Brain pericyte (primary cell): Measurements from ENCODE around the gene MISP.
"Not testable (repeated sequence)": the region's sequence is repeated elsewhere in the genome, so short reads cannot be mapped to it uniquely, and the experiment has no call there.

Experiments
- DNase-seq: peaks from one replicate; pipeline ENCODE4 v3.0.0-alpha.2; 2012; ENCODE audit warnings: low read depth, low spot score

Gene MISP

DNA sequence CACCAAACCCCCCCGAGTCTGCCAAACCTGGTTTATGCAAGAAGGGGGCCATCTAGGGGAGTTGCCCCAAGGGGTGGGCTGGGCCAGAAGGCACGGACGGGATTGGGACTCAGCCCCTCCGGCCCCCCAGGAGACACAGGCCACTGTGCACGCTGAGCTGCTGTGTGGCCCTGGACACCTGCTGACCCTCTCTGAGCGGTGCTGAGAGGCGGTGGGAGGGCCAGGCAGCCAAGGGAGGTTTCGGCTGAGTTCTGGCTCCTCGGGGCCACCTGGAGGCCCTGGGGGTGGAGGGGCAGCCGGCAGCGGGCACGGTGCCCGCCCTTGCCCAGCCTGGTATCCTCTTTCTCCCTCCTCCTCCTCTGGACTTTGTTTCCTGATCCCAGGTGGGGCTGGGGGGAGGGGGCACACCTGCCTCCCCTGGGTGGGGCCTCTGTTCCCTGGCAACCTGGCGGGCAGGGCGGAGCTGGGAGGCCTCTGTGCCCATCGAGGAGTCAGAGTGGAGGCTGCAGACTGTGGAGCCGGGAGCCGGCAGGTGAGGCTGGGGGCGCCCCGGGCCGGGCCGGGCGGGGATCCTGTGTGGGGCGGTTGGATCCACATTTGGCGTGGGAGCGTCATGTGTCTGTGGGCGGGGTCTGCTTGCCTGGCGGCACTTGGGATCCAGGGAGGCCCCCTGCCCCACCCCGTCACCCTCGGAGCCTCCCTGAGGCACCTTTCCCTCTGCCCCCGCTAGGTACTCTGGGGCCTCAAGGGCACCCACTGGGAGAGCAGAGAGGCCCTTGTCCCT, at the start of gene MISP:
Gene MISP, plus strand, starts transcription at position 473 of the 784 bp plus-strand sequence. CDS start 5,835 bp downstream, outside the sequence.
- no peak for DNase-seq

GRCh38 chr19:702847-703246, 48.1 kb upstream of the MISP start:
- DNase-seq: not testable (repeated sequence)

DNA sequence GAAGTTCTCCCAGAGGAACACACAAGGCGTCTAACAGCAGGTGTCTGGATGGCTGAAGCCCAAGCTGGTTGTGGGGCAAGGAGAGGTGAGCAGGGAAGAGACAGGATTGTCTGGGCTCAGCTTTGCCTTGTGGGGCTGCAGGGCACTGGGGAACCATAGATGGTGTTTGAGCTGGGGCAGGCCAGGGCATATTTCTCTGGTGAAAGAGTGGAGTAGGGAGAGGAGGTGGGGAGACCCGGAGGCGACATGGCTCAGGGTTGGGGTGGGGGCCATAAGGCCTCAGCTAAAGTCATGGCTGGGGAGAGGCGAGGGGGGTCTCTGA, 47.6 kb upstream of the MISP start:
- no peak for DNase-seq

GRCh38 chr19:703651-704446, 47.1 kb upstream of the MISP start:
- DNase-seq: no peak

DNA sequence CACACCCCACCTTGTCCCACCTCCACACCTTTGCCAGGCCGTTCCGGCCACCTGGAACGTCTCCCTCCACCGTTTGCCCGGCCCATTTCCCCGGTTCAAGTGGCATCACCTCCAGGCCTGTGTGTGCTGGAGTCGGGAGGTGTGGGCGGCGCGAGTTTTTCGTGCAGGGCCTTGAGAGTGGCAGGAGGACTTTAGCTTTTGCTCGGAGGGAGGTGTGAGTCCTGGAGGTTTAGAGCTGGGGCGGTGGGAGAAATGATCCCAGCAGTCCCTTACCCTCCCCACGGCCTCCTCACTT, 46.5 kb upstream of the MISP start:
- no peak for DNase-seq

DNA sequence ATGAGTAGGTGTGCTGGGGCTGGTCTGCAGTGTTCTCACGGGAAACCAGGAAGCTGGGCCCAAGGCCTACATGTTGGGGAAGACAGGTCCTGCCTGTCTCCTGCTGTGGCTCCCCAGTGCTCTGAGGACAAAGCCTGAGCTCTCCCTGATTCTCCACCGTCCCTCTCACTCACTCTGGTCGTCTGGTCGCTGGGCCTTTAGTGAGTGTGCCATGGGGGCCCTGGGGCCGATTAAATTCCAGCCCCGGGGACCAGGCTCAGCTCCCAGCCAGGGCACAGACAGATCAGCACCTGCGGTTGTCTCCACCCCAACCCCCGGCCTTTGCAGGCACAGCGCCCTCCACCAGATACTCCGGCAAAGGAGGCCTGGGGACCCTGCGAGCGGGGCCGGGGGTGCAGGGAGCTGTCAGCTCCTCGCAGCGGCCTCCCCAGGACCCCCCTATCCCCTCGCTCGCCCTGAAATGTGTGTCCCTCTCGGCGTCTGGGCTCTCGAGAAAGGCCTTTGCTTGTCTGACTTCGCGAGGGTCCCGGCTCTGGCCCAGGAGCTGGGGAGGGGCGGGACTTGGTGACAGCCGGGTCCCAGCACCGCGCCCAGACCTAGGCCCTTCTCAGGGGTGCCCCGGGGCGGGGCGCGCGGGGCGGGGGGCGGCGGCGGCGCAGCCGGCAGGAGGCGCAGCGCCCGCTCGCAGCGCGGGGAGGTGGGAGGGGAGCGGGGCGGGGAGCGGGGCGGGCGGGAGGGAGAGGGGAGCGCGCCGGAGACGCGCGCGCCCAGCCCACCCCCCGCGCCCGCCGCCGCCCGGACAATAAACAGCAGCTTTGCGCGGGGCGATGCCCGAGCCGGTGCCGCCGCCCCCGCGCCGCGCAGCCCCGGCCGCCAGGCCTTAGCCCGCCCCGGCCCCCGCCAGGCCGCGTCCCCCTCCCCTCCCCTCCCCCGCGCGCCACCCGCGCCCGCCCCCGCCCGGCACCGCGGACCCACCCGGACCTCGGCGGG, 42.5 kb upstream of the MISP start, which contains the start of gene PALM:
Gene PALM, plus strand, starts transcription at position 782 of the 990 bp plus-strand sequence. CDS start 212 bp downstream, outside the sequence.
- DNase-seq: no peak

DNA sequence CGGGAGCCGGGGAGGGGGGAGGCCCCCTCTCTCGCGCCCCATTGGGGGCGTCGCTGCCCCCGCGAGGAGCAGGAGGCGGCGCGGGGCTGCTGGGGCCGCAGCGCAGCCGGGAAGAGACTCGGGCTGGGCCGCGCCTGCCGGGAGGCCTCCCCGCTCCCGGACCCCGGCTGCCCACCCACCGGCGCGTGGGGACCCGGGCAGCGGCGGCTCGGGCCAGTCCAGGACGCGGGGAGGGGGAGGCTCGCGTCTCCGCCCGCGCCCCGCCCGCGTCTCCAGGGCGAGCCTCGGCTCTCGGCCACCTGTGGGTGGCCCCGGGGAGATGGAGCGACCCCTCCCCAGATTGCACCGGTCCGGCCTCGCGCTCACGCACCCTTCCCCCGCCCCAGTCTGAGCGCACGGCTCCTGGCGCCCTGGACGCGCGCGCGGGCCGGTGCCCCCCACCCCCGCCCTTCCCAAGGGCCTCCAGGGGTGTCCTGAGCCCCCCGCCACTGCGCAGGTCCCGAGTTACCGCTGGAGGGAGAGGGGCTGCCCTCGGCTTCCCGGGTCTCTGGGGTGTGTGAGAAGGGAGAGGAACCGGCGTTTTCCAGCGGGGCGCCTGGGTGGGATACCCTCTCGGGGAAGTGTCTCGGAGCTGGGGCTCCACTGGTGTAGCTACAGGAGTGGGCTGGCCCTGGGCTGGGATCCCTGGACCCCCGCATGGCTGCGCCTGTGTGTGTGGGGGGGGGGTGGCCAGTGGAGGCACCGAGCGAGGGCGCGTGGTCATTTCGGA, 41.5 kb upstream of the MISP start:
- no peak for DNase-seq

GRCh38 chr19:709965-710571, 40.8 kb upstream of the MISP start:
- DNase-seq: no peak

GRCh38 chr19:710767-711166, 40.1 kb upstream of the MISP start:
- no peak for DNase-seq

DNA sequence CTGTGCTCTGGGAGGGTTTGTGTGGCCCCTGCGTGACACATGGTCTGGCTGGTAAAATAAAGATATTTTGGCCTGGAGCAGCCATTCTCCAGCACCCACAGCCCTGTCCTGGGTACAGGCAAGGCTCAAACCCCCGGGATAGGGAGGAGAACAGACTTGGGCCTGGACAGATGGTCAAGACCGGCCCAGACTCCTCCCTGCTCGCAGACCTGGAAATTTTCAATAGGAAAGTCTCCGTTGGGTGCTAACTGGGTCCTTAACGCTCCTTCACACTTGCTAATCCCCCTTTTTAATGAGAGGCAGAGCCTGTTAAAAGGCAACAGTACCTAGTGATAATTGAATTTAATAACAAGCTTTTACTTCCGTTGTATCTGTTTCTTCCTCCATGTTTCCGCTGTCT, 39.7 kb upstream of the MISP start:
- DNase-seq: no peak

DNA sequence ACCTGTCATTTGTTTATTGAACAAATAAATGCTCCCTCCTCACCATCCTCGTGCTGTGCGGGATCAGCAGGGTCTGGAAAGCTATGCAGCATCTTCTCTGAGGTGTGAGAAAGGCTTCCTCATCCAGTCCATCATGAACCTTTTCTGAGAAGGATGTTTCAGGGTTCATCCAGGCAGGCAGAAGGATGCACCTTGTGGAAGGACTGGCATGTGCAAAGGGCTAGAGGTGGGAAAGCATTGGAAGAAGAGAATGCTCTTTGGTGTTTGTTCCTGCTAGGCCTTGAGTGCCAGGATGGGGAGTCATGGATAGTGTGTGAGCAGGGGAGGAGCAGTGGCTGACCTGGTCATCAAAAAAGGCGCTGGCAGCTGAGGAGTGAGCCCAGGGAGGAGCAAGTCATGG, 35.6 kb upstream of the MISP start:
- DNase-seq: no peak

- no peak for DNase-seq
These were observed 32.5 kb upstream of the MISP start for GRCh38 chr19:718251-718951.

DNA sequence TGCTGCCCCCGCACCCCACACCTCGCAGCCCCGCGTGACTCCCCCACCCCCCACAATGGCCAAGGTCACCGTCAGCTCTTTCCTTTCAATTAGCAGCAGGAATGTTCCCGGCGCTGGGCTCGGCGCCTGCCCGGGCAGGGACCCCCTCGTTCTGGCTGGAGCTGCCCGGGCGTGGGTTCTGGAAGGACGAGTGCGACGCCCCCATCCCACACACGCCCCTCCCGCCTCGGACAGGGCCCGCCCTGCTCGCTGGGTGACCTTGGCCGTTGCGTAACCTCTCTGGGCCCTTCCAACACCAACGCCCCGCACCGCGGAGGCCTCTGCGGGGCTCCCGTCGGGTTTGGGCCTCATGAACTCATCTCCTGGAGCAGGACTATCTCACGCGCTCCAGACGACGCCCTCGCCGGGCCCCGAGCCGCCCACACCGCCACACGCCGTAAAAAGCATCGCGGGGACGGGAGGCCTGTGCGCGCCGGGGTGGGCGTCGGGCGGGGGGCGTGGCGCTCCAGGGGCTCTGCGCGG, 31.9 kb upstream of the MISP start:
- DNase-seq: no peak

DNA sequence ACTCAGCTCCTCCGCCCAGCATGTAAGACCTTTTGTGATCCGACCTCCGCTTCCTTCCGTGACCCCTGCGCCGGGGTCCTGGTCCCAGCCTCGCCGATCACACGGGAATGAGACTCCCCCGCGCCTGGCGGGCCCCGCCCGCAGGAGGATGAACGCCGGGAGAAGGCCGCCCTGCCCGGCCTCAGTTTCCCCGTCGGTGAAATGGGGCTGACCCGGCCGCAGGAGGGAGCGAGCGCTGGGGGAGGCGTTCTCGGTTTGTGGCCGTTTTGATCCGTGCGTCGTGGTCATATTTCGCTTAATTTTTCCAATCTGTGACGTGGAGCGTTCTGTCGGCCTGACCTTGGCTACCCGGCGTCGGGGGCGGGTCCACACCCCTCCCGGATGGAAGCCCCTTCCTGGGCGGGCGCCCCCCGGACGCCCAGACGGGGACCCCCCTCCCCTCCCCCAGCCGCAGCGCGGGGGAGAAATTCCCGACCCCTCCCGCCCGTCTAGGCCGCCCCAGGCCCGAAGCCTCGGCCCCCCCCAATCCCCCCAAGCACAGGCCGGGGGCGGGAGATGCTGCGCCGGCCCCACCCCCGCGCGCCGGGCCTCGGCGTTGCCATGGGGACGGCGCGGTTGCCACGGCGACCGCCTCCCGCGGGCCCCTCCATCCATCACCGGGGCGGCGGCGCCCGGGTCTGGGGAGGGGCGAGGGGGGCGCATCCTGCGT, 31.1 kb upstream of the MISP start:
- DNase-seq: no peak

DNA sequence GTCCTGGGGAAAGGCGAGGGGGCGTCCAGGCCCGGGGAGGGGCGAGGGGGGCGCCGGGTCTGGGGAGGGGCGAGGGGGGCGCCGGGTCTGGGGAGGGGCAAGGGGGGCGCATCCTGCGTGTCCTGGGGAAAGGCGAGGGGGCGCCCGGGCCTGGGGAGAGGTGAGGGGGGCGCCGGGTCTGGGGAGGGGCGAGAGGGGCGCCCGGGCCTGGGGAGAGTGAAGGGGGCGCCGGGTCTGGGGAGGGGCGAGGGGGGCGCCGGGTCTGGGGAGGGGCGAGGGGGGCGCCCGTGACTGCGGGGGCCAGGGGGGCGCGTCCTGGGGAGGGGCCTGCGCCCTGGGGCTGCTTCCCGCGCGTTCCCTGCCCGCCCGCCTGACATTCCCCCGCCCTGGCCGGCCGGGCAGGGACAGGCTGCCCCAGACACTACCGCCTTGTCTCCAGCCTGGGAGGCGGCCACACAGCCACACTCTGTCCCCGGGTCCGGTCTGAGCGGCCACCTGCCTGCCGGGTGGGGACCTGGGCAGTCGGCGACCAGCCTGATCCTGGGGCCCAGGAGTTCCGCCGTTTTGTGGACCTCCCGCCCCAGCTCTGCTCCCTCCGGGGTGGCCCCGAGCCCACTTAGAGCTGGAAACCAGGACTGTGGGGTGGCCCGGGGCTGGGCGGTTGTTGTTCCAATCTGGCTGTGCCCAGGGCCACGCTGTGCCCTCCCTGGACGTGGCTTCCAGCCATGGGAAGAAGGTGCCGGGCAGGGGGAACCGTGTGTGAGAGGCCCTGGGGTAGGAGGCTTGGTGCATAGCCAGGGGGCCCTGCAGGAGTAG, 30.4 kb upstream of the MISP start:
- no peak for DNase-seq

GRCh38 chr19:722553-723101, 28.3 kb upstream of the MISP start:
- DNase-seq: no peak

DNA sequence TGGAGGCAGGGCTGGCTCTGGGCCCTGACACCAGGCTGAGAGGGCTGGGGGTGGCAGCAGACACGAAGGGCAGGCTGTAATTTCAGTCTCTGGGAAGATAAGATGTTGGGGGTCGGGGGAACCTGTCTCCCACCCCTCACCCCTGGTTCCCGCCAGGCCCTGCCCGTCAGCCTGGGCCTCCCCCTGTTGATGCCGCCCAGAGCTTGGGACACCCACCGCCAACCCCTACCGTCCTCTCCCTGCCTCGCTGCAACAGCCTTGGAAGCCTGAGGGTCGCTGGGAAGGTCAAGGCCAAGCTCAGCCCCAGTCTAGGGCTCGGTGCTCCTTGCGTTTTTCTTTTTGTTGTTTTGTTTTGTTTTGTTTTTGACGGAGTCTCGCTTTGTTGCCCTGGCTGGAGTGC, 27.7 kb upstream of the MISP start:
- no peak for DNase-seq

- no peak for DNase-seq
These were observed 27.2 kb upstream of the MISP start for GRCh38 chr19:723714-724113.
